T-cell (primary cell): Measurements from ENCODE around the gene LLGL1. TPM values are rescaled to one million over a fixed set of nuclear protein-coding genes. Genes with fewer than 3 reads are reported as not detected.
A peak's percentile ranks its signal among the peaks of the same experiment; 100 is the strongest.
"Not testable (repeated sequence)": the region's sequence is repeated elsewhere in the genome, so short reads cannot be mapped to it uniquely, and the experiment has no call there.

Source experiments
- ATAC-seq, 4 experiments: fragments of 200-7000 bp in 3 of 4; fragments of 150-1000 bp in 1 of 4; cut with Tn5 transposase; replicated peaks in 1 of 4; 1 replicate in 3 of 4; 2 replicates in 1 of 4; pipeline ENCODE4 v1.10.0; 2021; ENCODE audit warnings: moderate library complexity in 3 of 4, mild to moderate bottlenecking in 2 of 4, moderate number of reproducible peaks in 1 of 4
- CTCF ChIA-PET, 2 donors: fragments of 300-600 bp; sonication (Branson Sonifier 250); formaldehyde crosslinking; loops; one replicate each; lab custom pipeline; 2022; ENCODE audit warnings: antibody characterized with exemption in 2 of 2; lab: Charles Lee
- POLR2A ChIA-PET, 2 donors: fragments of 300-600 bp; sonication (Branson Sonifier 250); formaldehyde crosslinking; loops; one replicate each; lab custom pipeline; 2022; ENCODE audit warnings: antibody characterized with exemption in 2 of 2; lab: Charles Lee
- DNase-seq, 35 experiments: peaks; one replicate each; pipeline versions ENCODE4 v3.0.0 to v3.0.0-alpha.2; 2013 to 2023
- H3K27ac ChIP-seq: one replicate; pipeline ENCODE4 v1.5.1; 2013; ENCODE audit warnings: low read length
- H3K27me3 ChIP-seq, 2 experiments: replicated peaks in 1 of 2; 1 replicate in 1 of 2; 2 replicates in 1 of 2; pipeline versions ENCODE4 v1.6.1 to v1.7.0; 2013; ENCODE audit warnings: low read length in 1 of 2, mixed read lengths in 1 of 2; ENCODE audit not compliant: control insufficient read depth in 2 of 2, insufficient read depth in 2 of 2; ENCODE audit errors: extremely low read depth in 1 of 2
- H3K36me3 ChIP-seq, 2 donors: 1 replicate in 1 of 2; 2 replicates in 1 of 2; pipeline versions ENCODE4 v1.6.1 to v1.7.0; 2013; ENCODE audit warnings: low read length in 1 of 2; ENCODE audit not compliant: control insufficient read depth in 2 of 2, insufficient read depth in 1 of 2; ENCODE audit errors: extremely low read depth in 1 of 2
- H3K4me1 ChIP-seq, 2 experiments: 1 replicate in 1 of 2; 2 replicates in 1 of 2; pipeline versions ENCODE4 v1.6.1 to v1.7.0; 2013; ENCODE audit warnings: low read length in 2 of 2, mixed read lengths in 1 of 2; ENCODE audit not compliant: insufficient read depth in 2 of 2, control insufficient read depth in 1 of 2; ENCODE audit errors: extremely low read depth in 1 of 2
- H3K4me3 ChIP-seq, 2 donors: 1 replicate in 1 of 2; 2 replicates in 1 of 2; pipeline versions ENCODE4 v1.5.1 to v1.7.0; 2013; ENCODE audit warnings: mild to moderate bottlenecking in 2 of 2, low read length in 1 of 2, moderate library complexity in 1 of 2; ENCODE audit not compliant: control insufficient read depth in 1 of 2; ENCODE audit errors: extremely low read depth in 1 of 2
- H3K9me3 ChIP-seq: 2 replicates; pipeline ENCODE4 v1.7.0; 2013
- H3K27ac Mint-ChIP-seq, 2 donors: one replicate each; pipeline ENCODE4 v1.8.0; 2020 to 2021; ENCODE audit warnings: mild to moderate bottlenecking in 2 of 2, mixed read lengths in 2 of 2
- H3K27me3 Mint-ChIP-seq, 2 donors: one replicate each; pipeline ENCODE4 v1.8.0; 2021 to 2022; ENCODE audit warnings: mixed read lengths in 2 of 2
- H3K36me3 Mint-ChIP-seq: one replicate; pipeline ENCODE4 v1.8.0; 2021; ENCODE audit warnings: mixed read lengths
- H3K4me1 Mint-ChIP-seq, 3 donors: one replicate each; pipeline ENCODE4 v1.8.0; 2020 to 2022; ENCODE audit warnings: mixed read lengths in 3 of 3, mild to moderate bottlenecking in 1 of 3
- H3K4me3 Mint-ChIP-seq, 3 donors: one replicate each; pipeline ENCODE4 v1.8.0; 2020 to 2022; ENCODE audit warnings: mild to moderate bottlenecking in 3 of 3, mixed read lengths in 3 of 3, moderate library complexity in 3 of 3
- H3K9me3 Mint-ChIP-seq, 3 donors: one replicate each; pipeline ENCODE4 v1.8.0; 2020 to 2022; ENCODE audit warnings: mixed read lengths in 3 of 3
- WGBS: methylation state at CpG from one replicate; pipeline ENCODE4 v1.1.5; 2013; ENCODE audit warnings: missing lambda C conversion rate; ENCODE audit not compliant: insufficient coverage; 5-methylcytosine and 5-hydroxymethylcytosine counted together
- total RNA-seq, 35 experiments: library from RNA in 6 of 35; stranded (reverse) in 6 of 35; fragments of 120-200 nt in 1 of 35; gene quantifications; one replicate each; pipeline versions ENCODE4 v1.2.1 to v1.2.4 and lab custom pipeline; 2013 to 2026

The LLGL1 gene
- total RNA-seq, 5 donors from 2014 or later (not counting 1 experiment from before 2014, with no cell fraction given) = 13.1 to 24.3 (median 23.2) TPM

GRCh38 chr17:18208092-18208491 is 17.3 kb upstream of the LLGL1 start:
- H3K36me3 Mint-ChIP-seq = peaks cover 36% of the 10 kb centered on the region
- 97% methylated on average over 15 of the region's 19 CpGs for WGBS
- H3K27ac Mint-ChIP-seq = no peak overlapping the region

GRCh38 chr17:18213666-18214270 is 11.7 kb upstream of the LLGL1 start:
- 83% methylated on average over 7 of the region's 7 CpGs for WGBS
- H3K4me1 ChIP-seq = peaks cover 0 to 5% of the 10 kb centered on the region in 2 experiments
- no peak overlapping the region for H3K4me3 Mint-ChIP-seq
- peaks cover 15% of the 10 kb centered on the region for H3K36me3 Mint-ChIP-seq
- H3K27ac Mint-ChIP-seq = no peak overlapping the region
- no peak overlapping the region for H3K4me3 ChIP-seq
- no peaks in the 10 kb centered on the region for H3K9me3 Mint-ChIP-seq
- H3K9me3 ChIP-seq = no peaks in the 10 kb centered on the region
- no peaks in the 10 kb centered on the region for H3K27me3 ChIP-seq
- CTCF ChIA-PET = interaction anchor here in 1 of 2 donors (0.6 to 0.7 kb wide), 2 partner anchors 26 to 82 kb away, joined by 3 to 6 read pairs; no protein-coding TSS in a partner anchor
- no peak for DNase-seq
- H3K36me3 ChIP-seq = peaks cover 8 to 22% of the 10 kb centered on the region in 2 donors
- no peaks in the 10 kb centered on the region for H3K27me3 Mint-ChIP-seq
- H3K4me1 Mint-ChIP-seq = peaks cover 0 to 5% (median 3%) of the 10 kb centered on the region in 3 donors
- POLR2A ChIA-PET = interaction anchor here in 1 of 2 donors (0.6 kb wide), 2 partner anchors 47 to 159 kb away, joined by 4 to 13 read pairs; no protein-coding TSS in a partner anchor
- no peak overlapping the region for H3K27ac ChIP-seq
- ATAC-seq = no peak

More at GRCh38 chr17:18208092-18208491, 17.3 kb upstream of the LLGL1 start:
- CTCF ChIA-PET = no interaction called here
- Histone ChIP-seq H3K4me1 (peaks cover 0 to 6% of the 10 kb centered on the region in 2 experiments), H3K36me3 (peaks cover 21 to 77% of the 10 kb centered on the region in 2 donors), H3K4me3 (no peak overlapping the region), H3K27ac (no peak overlapping the region), H3K27me3 (no peaks in the 10 kb centered on the region), H3K9me3 (no peaks in the 10 kb centered on the region)
- DNase-seq (no peak), ATAC-seq (no peak)
- peaks cover 0 to 4% (median 1%) of the 10 kb centered on the region in 3 donors for H3K4me1 Mint-ChIP-seq
- POLR2A ChIA-PET = interaction anchor here in 1 of 2 donors (1.0 kb wide), 1 partner anchor 8 kb away, joined by 3 read pairs; no protein-coding TSS in a partner anchor
- H3K27me3 Mint-ChIP-seq = no peaks in the 10 kb centered on the region
- no peak overlapping the region for H3K4me3 Mint-ChIP-seq
- H3K9me3 Mint-ChIP-seq = no peaks in the 10 kb centered on the region

GRCh38 chr17:18216906-18217305 is 8.5 kb upstream of the LLGL1 start:
- ATAC-seq, H3K4me1 Mint-ChIP-seq, H3K27ac Mint-ChIP-seq, H3K27ac ChIP-seq, H3K4me3 Mint-ChIP-seq, H3K4me1 ChIP-seq, POLR2A ChIA-PET, H3K36me3 Mint-ChIP-seq, H3K36me3 ChIP-seq, DNase-seq, H3K27me3 ChIP-seq, H3K27me3 Mint-ChIP-seq, H3K4me3 ChIP-seq, H3K9me3 Mint-ChIP-seq, H3K9me3 ChIP-seq: not testable (repeated sequence)
- CTCF ChIA-PET = interaction anchor here in 1 of 2 donors (0.8 kb wide), 1 partner anchor 27 kb away, joined by 4 read pairs; no protein-coding TSS in a partner anchor
- WGBS = 96% methylated on average over 9 of the region's 11 CpGs

GRCh38 chr17:18217412-18218015 is 7.9 kb upstream of the LLGL1 start:
- H3K36me3 Mint-ChIP-seq = peaks cover 1% of the 10 kb centered on the region
- ChIA-PET CTCF (interaction anchor here in 1 of 2 donors (0.7 kb wide), 1 partner anchor 59 kb away, joined by 7 read pairs; no protein-coding TSS in a partner anchor), POLR2A (no interaction called here)
- no peaks in the 10 kb centered on the region for H3K9me3 Mint-ChIP-seq
- H3K9me3 ChIP-seq = no peaks in the 10 kb centered on the region
- no peak overlapping the region for H3K4me3 Mint-ChIP-seq
- no peaks in the 10 kb centered on the region for H3K27me3 Mint-ChIP-seq
- DNase-seq (peak; percentile 31 to 81 (median 59)), ATAC-seq (peak; percentile 79 to 88 (median 86))
- no peak overlapping the region for H3K27ac ChIP-seq
- H3K4me1 Mint-ChIP-seq = peaks cover 0 to 5% (median 3%) of the 10 kb centered on the region in 3 donors
- H3K27me3 ChIP-seq = no peaks in the 10 kb centered on the region
- H3K27ac Mint-ChIP-seq = no peak overlapping the region
- no peak overlapping the region for H3K4me3 ChIP-seq
- WGBS = 2% methylated on average over 4 of the region's 6 CpGs
- H3K36me3 ChIP-seq = no peaks in the 10 kb centered on the region
- H3K4me1 ChIP-seq = peaks cover 0 to 5% of the 10 kb centered on the region in 2 experiments

- Histone ChIP-seq H3K36me3 (no peaks in the 10 kb centered on the region), H3K9me3 (no peaks in the 10 kb centered on the region), H3K27me3 (no peaks in the 10 kb centered on the region), H3K4me3 (no peak overlapping the region), H3K4me1 (peaks cover 0 to 5% of the 10 kb centered on the region in 2 experiments), H3K27ac (no peak overlapping the region)
- no peak overlapping the region for H3K27ac Mint-ChIP-seq
- peaks cover 0 to 5% (median 3%) of the 10 kb centered on the region in 3 donors for H3K4me1 Mint-ChIP-seq
- H3K36me3 Mint-ChIP-seq = no peaks in the 10 kb centered on the region
- ChIA-PET CTCF (interaction anchor here in 1 of 2 donors (0.8 kb wide), 1 partner anchor 18 kb away, joined by 3 read pairs; no protein-coding TSS in a partner anchor), POLR2A (interaction anchor here in 1 of 2 donors (0.5 kb wide), 1 partner anchor 65 kb away, joined by 4 read pairs; no protein-coding TSS in a partner anchor)
- H3K9me3 Mint-ChIP-seq = no peaks in the 10 kb centered on the region
- no peak overlapping the region for H3K4me3 Mint-ChIP-seq
- 73% methylated on average over 2 of the region's 4 CpGs for WGBS
- H3K27me3 Mint-ChIP-seq = no peaks in the 10 kb centered on the region
- DNase-seq = no peak
- no peak for ATAC-seq
Measured at GRCh38 chr17:18218756-18219415, 6.5 kb upstream of the LLGL1 start.

- no peaks in the 10 kb centered on the region for H3K27me3 Mint-ChIP-seq
- no peak overlapping the region for H3K27ac Mint-ChIP-seq
- 100% methylated on average over 2 of the region's 4 CpGs for WGBS
- DNase-seq = no peak
- peaks cover 27 to 29% (median 29%) of the 10 kb centered on the region in 3 donors for H3K4me1 Mint-ChIP-seq
- H3K36me3 Mint-ChIP-seq = no peaks in the 10 kb centered on the region
- no peaks in the 10 kb centered on the region for H3K27me3 ChIP-seq
- no peaks in the 10 kb centered on the region for H3K9me3 ChIP-seq
- no peak overlapping the region for H3K4me3 Mint-ChIP-seq
- ChIA-PET POLR2A (interaction anchor here in 1 of 2 donors (0.7 kb wide), 1 partner anchor 28 kb away, joined by 3 read pairs; no protein-coding TSS in a partner anchor), CTCF (no interaction called here)
- no peak overlapping the region for H3K27ac ChIP-seq
- no peaks in the 10 kb centered on the region for H3K36me3 ChIP-seq
- no peaks in the 10 kb centered on the region for H3K9me3 Mint-ChIP-seq
- H3K4me3 ChIP-seq = no peak overlapping the region
- no peak for ATAC-seq
- H3K4me1 ChIP-seq = peaks cover 6 to 23% of the 10 kb centered on the region in 2 experiments
Measured at GRCh38 chr17:18224053-18224386, 1.4 kb upstream of the LLGL1 start.
